ENCODE data around the gene NOVA2. TPM values are rescaled to one million over a fixed set of nuclear protein-coding genes. Genes with fewer than 3 reads are reported as not detected.

Gene NOVA2
- total RNA-seq, 1 donor from 2014 or later: 5.0 TPM

- TF ChIP-seq, protein P1, sequence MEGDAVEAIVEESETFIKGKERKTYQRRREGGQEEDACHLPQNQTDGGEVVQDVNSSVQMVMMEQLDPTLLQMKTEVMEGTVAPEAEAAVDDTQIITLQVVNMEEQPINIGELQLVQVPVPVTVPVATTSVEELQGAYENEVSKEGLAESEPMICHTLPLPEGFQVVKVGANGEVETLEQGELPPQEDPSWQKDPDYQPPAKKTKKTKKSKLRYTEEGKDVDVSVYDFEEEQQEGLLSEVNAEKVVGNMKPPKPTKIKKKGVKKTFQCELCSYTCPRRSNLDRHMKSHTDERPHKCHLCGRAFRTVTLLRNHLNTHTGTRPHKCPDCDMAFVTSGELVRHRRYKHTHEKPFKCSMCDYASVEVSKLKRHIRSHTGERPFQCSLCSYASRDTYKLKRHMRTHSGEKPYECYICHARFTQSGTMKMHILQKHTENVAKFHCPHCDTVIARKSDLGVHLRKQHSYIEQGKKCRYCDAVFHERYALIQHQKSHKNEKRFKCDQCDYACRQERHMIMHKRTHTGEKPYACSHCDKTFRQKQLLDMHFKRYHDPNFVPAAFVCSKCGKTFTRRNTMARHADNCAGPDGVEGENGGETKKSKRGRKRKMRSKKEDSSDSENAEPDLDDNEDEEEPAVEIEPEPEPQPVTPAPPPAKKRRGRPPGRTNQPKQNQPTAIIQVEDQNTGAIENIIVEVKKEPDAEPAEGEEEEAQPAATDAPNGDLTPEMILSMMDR (conservative IDR thresholded peaks at IDR 0.05): peak; percentile 94
- H3K9me3 Mint-ChIP-seq: no peaks in the 10 kb centered on the region
- H3K27me3 Mint-ChIP-seq: peaks cover 20% of the 10 kb centered on the region
- H3K4me1 Mint-ChIP-seq (ENCODE audit: unreplicated experiment): peaks cover 6% of the 10 kb centered on the region
- peak overlapping the region; percentile 90 for H3K4me3 Mint-ChIP-seq
- peak overlapping the region; percentile 87 for H3K27ac Mint-ChIP-seq
- DNase-seq (ENCODE audit: extremely low spot score, unreplicated experiment): peak; percentile 85
- H3K36me3 Mint-ChIP-seq: no peaks in the 10 kb centered on the region
Observed at GRCh38 chr19:46016426-46017094, 42.9 kb upstream of the NOVA2 start.

DNA sequence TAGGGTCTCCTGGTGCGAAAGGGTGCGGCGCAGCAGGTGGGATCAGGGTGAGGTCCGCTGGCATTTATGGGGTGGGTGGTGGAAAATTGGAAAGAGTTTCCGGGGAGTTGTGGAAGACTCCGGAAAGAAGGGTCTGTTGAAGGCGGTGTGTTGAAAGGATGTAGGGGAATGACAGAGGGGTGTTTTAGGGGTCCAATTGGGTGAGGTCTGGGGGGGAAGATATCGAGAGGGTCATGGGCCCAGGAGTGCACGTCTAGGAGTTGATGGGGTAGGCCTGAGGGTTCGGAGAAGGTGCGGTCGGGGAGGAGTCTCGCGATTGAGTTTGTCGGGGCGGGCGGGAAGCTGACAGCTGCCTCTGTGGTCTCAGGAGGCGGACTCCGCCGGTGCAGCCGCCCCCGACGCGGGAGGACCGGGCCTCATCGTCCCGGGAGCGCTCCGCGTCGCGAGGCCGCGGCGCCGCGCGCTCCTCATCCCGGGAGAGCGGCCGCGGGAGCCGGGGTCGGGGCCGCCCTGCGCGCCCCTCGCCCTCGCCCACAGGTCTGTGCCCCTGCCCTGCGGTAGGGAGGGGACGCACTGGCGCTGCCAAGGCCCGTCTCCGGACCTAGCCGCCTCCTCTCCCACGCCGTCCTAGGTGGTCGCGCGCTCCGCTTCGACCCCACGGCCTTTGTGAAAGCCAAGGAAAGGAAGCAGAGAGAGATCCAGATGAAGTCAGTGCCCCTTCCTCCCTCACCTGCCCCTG is 42.2 kb upstream of the NOVA2 start:
- H3K4me3 Mint-ChIP-seq: peak overlapping the region; percentile 90

GRCh38 chr19:46014941-46015686 is 41.4 kb upstream of the NOVA2 start:
- H3K27ac Mint-ChIP-seq: peak overlapping the region; percentile 93
- TF ChIP-seq, protein P1 (conservative IDR thresholded peaks at IDR 0.05): peak; percentile 13
- no peaks in the 10 kb centered on the region for H3K36me3 Mint-ChIP-seq
- H3K4me1 Mint-ChIP-seq (ENCODE audit: unreplicated experiment): peaks cover 6% of the 10 kb centered on the region
- H3K9me3 Mint-ChIP-seq: no peaks in the 10 kb centered on the region
- peak overlapping the region; percentile 92 for H3K4me3 Mint-ChIP-seq
- H3K27me3 Mint-ChIP-seq: peaks cover 20% of the 10 kb centered on the region
- DNase-seq (ENCODE audit: extremely low spot score, unreplicated experiment): no peak

More for the DNA sequence above, 42.2 kb upstream of the NOVA2 start:
- DNase-seq (ENCODE audit: extremely low spot score, unreplicated experiment): no peak
- peaks cover 6% of the 10 kb centered on the region for H3K4me1 Mint-ChIP-seq (ENCODE audit: unreplicated experiment)
- H3K36me3 Mint-ChIP-seq: no peaks in the 10 kb centered on the region
- H3K9me3 Mint-ChIP-seq: no peaks in the 10 kb centered on the region
- TF ChIP-seq, protein P1 (conservative IDR thresholded peaks at IDR 0.05): no peak
- peak overlapping the region; percentile 87 for H3K27ac Mint-ChIP-seq
- peaks cover 20% of the 10 kb centered on the region for H3K27me3 Mint-ChIP-seq

GRCh38 chr19:46014534-46014933 is 40.9 kb upstream of the NOVA2 start:
- Mint-ChIP-seq H3K27me3 (peaks cover 22% of the 10 kb centered on the region), H3K27ac (peak overlapping the region; percentile 93), H3K36me3 (peaks cover 5% of the 10 kb centered on the region), H3K4me3 (peak overlapping the region; percentile 92), H3K4me1 (ENCODE audit: unreplicated experiment) (peaks cover 10% of the 10 kb centered on the region), H3K9me3 (no peaks in the 10 kb centered on the region)
- TF ChIP-seq, protein P1 (conservative IDR thresholded peaks at IDR 0.05): no peak
- DNase-seq (ENCODE audit: extremely low spot score, unreplicated experiment): no peak

GRCh38 chr19:46009530-46010510 is 36.2 kb upstream of the NOVA2 start:
- Mint-ChIP-seq H3K36me3 (peaks cover 5% of the 10 kb centered on the region), H3K4me1 (ENCODE audit: unreplicated experiment) (peaks cover 11% of the 10 kb centered on the region), H3K4me3 (peak overlapping the region; percentile 13), H3K9me3 (no peaks in the 10 kb centered on the region), H3K27me3 (peaks cover 12% of the 10 kb centered on the region), H3K27ac (no peak overlapping the region)
- TF ChIP-seq, protein P1 (conservative IDR thresholded peaks at IDR 0.05): peak; percentile 91
- no peak for DNase-seq (ENCODE audit: extremely low spot score, unreplicated experiment)
